Stimulated activated memory B cell treated with anti-CD40 and anti-IgM and Interleukin-4, amounts not matched to agents 10 μg/mL and 1 μg/mL and 100 μg/mL, for 72 hours (primary cell): Measurements from ENCODE around the gene GDF11.

ENCODE experiments used
- ATAC-seq: fragments of 150-1000 bp; cut with Tn5 transposase; 2 replicates; pipeline ENCODE4 v1.10.0; 2021
- H3K27ac Mint-ChIP-seq: one replicate; pipeline ENCODE4 v1.8.0; 2022; ENCODE audit warnings: mild to moderate bottlenecking, mixed read lengths
- H3K27me3 Mint-ChIP-seq: one replicate; pipeline ENCODE4 v1.8.0; 2022; ENCODE audit warnings: mixed read lengths
- H3K36me3 Mint-ChIP-seq: one replicate; pipeline ENCODE4 v1.8.0; 2022; ENCODE audit warnings: mixed read lengths
- H3K4me1 Mint-ChIP-seq: one replicate; pipeline ENCODE4 v1.8.0; 2022; ENCODE audit warnings: mixed read lengths
- H3K4me3 Mint-ChIP-seq: one replicate; pipeline ENCODE4 v1.8.0; 2022; ENCODE audit warnings: mild to moderate bottlenecking, moderate library complexity, mixed read lengths
- H3K9me3 Mint-ChIP-seq: one replicate; pipeline ENCODE4 v1.8.0; 2022; ENCODE audit warnings: mixed read lengths

GDF11 gene

DNA sequence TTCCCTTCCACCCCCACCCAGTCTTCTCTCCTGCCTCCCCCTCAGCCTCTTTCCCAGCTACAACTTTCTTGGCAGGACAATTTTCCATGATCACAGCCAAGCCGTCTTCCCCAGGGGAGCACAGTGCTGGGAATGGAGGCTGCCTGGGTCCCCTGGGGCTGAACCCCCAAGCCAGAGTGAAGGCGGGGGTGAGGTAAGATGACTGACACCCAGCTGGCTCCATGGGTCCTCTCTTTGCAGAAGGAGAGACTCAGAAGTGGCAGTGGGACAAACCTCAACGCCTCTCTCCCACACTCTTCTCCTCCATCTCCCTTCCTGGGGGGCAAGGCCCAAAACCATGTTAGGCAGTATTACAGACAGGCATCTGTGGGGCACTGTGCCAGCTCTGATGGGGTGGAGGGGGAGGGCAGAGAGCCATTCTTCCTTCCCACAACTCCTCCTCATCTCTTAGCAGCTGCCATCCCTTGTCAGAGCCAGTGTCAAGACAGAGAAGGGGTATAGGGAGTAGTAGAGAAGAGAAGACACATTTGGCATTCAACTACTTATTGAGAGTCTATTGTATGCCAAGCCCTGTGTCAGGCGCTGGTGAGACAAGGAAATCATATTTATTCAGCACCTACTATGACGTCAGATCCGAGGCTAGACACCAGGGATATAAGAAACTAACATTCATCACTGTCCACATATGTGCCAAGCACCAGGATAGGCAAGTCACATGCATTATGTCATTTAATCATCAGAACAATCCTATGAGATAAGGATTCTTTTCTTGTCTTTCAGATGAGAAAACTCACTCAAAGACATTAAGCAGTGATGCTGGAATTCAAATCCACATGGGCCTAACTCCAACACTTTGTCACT, 38.8 kb upstream of the GDF11 start:
- H3K9me3 Mint-ChIP-seq: no peaks in the 10 kb centered on the region
- H3K4me3 Mint-ChIP-seq: no peak overlapping the region
- H3K27ac Mint-ChIP-seq: no peak overlapping the region
- peaks cover 18% of the 10 kb centered on the region for H3K27me3 Mint-ChIP-seq
- H3K4me1 Mint-ChIP-seq: peaks cover 22% of the 10 kb centered on the region
- no peaks in the 10 kb centered on the region for H3K36me3 Mint-ChIP-seq
- no peak for ATAC-seq

- Mint-ChIP-seq H3K27me3 (peaks cover 25% of the 10 kb centered on the region), H3K27ac (no peak overlapping the region), H3K9me3 (no peaks in the 10 kb centered on the region), H3K4me3 (no peak overlapping the region), H3K36me3 (no peaks in the 10 kb centered on the region), H3K4me1 (peaks cover 25% of the 10 kb centered on the region)
- no peak for ATAC-seq
These were observed 37.9 kb upstream of the GDF11 start for GRCh38 chr12:55704824-55705718.

- no peaks in the 10 kb centered on the region for H3K36me3 Mint-ChIP-seq
- no peaks in the 10 kb centered on the region for H3K9me3 Mint-ChIP-seq
- no peak overlapping the region for H3K27ac Mint-ChIP-seq
- peaks cover 25% of the 10 kb centered on the region for H3K27me3 Mint-ChIP-seq
- no peak overlapping the region for H3K4me3 Mint-ChIP-seq
- H3K4me1 Mint-ChIP-seq: peaks cover 25% of the 10 kb centered on the region
- no peak for ATAC-seq
These were observed 37.0 kb upstream of the GDF11 start for GRCh38 chr12:55705782-55706402.

DNA sequence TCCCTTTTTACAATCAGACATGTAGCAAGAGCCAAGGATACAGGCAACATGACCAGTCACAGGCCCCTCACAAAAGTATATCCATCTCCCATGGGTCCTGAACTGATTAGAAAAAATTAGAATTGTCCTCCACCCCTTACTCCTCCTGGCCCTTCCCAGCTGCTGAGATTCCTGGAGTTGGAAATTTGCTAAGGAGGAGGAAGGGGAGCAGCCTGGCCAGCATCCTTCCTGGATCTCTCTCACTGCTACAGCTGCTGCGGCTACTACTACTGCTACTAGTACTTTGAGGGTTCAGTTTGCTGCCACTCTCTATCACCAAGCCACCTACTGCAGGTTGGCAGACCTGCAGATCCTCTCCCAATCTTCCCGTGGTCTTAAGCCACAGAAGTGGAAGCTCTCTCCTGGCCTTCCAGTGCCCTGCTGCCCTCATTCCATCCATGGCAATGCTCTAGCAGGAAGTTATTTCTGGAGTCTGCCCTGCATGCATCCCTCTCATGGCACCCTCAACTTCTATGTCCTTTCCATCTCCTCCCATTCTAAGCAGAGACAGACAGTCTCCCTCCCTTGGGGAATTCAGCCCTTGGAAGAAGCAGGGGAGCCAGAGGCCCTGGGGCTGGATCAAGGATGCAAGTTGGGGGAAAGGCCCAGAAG, 36.2 kb upstream of the GDF11 start:
- H3K27me3 Mint-ChIP-seq: peaks cover 25% of the 10 kb centered on the region
- H3K27ac Mint-ChIP-seq: no peak overlapping the region
- peak overlapping the region; percentile 32 for H3K4me3 Mint-ChIP-seq
- peaks cover 25% of the 10 kb centered on the region for H3K4me1 Mint-ChIP-seq
- no peaks in the 10 kb centered on the region for H3K36me3 Mint-ChIP-seq
- no peak for ATAC-seq
- no peaks in the 10 kb centered on the region for H3K9me3 Mint-ChIP-seq

- Mint-ChIP-seq H3K27ac (no peak overlapping the region), H3K4me3 (peak overlapping the region; percentile 32), H3K9me3 (no peaks in the 10 kb centered on the region), H3K36me3 (no peaks in the 10 kb centered on the region), H3K27me3 (peaks cover 25% of the 10 kb centered on the region), H3K4me1 (peaks cover 25% of the 10 kb centered on the region)
- ATAC-seq: no peak
These were observed 35.7 kb upstream of the GDF11 start for GRCh38 chr12:55707219-55707671.

DNA sequence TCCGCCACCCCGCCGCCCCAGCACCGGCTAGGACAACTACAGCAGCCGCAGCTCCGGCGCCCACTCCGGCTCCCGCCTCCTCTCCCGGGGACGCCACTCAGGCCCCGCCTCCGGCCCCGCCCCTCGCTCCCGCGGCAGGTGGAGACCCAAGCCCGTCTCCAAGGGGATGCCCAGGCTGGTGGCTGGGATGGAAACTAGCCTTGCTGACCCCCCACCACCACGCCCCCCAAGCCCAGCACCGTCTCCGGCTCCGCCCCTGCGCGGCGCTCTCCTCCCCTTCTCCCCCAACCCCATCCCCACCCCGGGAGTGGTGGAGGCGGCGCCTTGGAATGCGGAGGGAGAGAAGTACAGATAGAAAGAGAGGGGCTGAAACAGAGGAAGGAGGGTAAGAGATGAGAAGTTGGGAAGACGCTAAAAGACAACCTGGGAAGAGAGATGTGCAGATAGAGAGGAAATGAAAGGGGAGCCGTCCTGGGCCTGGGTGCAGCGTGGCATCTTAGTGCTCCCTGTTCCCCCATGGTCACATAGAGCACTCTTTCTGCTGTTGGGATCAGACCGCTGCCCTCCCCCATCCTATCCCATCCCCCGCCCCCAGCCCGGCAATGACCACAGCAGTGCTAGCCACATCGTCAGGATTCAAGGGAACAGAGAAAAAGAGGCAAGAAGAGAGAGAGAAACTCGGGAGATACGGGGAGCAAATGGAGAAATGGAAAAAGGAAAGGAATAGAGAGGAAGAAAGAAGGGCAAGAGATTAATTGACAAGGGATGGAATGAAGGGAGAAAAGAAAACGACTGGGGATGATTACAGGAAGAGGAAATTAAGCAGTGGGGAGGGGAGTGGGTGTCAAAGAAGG, 34.9 kb upstream of the GDF11 start, which contains the start of gene ITGA7:
Gene ITGA7, minus strand, starts transcription at position 64 of the 854 bp plus-strand sequence. CDS start 222 bp downstream, outside the sequence.
- ATAC-seq: peak; percentile 80
- Mint-ChIP-seq H3K4me1 (peaks cover 25% of the 10 kb centered on the region), H3K36me3 (no peaks in the 10 kb centered on the region), H3K27me3 (peaks cover 25% of the 10 kb centered on the region), H3K9me3 (no peaks in the 10 kb centered on the region), H3K4me3 (peak within 1 kb of the TSS; percentile 78), H3K27ac (peak within 1 kb of the TSS; percentile 3)

- no peaks in the 10 kb centered on the region for H3K36me3 Mint-ChIP-seq
- peaks cover 25% of the 10 kb centered on the region for H3K4me1 Mint-ChIP-seq
- peak overlapping the region; percentile 78 for H3K4me3 Mint-ChIP-seq
- H3K27ac Mint-ChIP-seq: peak overlapping the region; percentile 3
- peaks cover 25% of the 10 kb centered on the region for H3K27me3 Mint-ChIP-seq
- H3K9me3 Mint-ChIP-seq: no peaks in the 10 kb centered on the region
- no peak for ATAC-seq
These were observed 34.2 kb upstream of the GDF11 start for GRCh38 chr12:55708695-55709233.

DNA sequence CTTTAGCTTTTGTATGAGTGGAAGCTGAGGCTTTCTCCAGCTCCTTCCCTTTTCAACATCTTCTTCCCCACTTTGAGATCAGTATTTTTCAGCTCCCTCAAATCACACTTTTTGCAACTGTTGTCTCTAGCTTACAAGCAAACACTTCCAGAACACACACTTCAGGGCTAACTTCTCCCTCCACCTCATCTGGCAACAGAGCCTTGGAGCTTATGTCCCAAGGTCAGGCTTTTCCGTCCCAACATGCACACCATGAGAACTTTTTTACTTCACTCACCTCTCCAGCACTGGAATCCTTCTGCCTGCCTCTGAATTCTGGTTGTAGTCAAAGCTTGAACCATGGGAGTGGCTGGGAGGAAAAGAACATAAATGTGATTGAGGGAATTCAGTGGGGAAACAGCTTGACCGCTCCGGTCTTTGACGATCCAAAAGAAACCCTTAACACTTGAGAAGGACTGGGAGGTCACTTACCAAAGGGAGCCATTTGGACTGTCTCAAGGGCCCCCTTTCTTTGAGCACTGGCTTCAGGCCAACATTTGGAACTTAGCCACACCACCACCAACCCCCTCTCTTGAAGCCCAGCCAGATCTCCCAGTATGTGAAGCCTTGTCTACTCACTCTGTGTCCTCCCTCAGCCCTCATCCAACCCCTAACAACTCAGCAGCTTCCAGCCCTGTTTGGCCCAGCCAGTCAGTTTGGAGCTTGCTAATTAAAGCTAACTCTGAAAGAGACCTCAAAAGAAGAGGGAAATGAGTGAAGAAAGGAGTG, 31.0 kb upstream of the GDF11 start:
- ATAC-seq: no peak
- no peaks in the 10 kb centered on the region for H3K9me3 Mint-ChIP-seq
- H3K36me3 Mint-ChIP-seq: no peaks in the 10 kb centered on the region
- H3K27me3 Mint-ChIP-seq: peaks cover 20% of the 10 kb centered on the region
- no peak overlapping the region for H3K27ac Mint-ChIP-seq
- peaks cover 38% of the 10 kb centered on the region for H3K4me1 Mint-ChIP-seq
- H3K4me3 Mint-ChIP-seq: no peak overlapping the region

GRCh38 chr12:55712700-55713415, 30.1 kb upstream of the GDF11 start:
- no peak for ATAC-seq
- Mint-ChIP-seq H3K4me1 (peaks cover 41% of the 10 kb centered on the region), H3K27me3 (peaks cover 16% of the 10 kb centered on the region), H3K4me3 (no peak overlapping the region), H3K36me3 (no peaks in the 10 kb centered on the region), H3K27ac (no peak overlapping the region), H3K9me3 (no peaks in the 10 kb centered on the region)

DNA sequence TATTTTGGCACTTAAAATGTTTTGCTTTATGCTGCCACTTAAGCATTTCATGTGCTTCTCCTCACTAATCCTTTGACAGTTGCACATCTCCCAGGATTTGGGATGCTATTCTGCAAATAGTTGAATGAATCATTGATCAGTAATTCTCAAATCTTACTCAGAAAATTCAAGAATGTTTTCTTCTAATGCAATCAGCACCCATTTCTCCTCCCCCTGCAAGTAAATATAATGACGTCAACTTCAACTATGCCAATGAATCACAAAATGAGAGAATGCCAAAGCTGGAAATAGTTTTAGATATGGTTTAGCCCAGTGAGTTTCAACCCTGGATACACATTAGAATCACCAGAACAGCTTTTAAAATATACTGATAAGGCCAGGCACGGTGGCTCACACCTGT, 29.2 kb upstream of the GDF11 start:
- Mint-ChIP-seq H3K4me1 (peaks cover 41% of the 10 kb centered on the region), H3K9me3 (no peaks in the 10 kb centered on the region), H3K4me3 (no peak overlapping the region), H3K27ac (no peak overlapping the region), H3K27me3 (peaks cover 7% of the 10 kb centered on the region), H3K36me3 (no peaks in the 10 kb centered on the region)
- ATAC-seq: no peak

- no peaks in the 10 kb centered on the region for H3K9me3 Mint-ChIP-seq
- H3K4me1 Mint-ChIP-seq: peaks cover 38% of the 10 kb centered on the region
- H3K36me3 Mint-ChIP-seq: no peaks in the 10 kb centered on the region
- H3K4me3 Mint-ChIP-seq: peak overlapping the region; percentile 88
- no peak for ATAC-seq
- H3K27me3 Mint-ChIP-seq: no peaks in the 10 kb centered on the region
- peak overlapping the region; percentile 91 for H3K27ac Mint-ChIP-seq
These were observed 27.7 kb upstream of the GDF11 start for GRCh38 chr12:55715169-55715764.

GRCh38 chr12:55715833-55716581, 26.9 kb upstream of the GDF11 start, which contains the start of gene BLOC1S1:
TSS of gene BLOC1S1 (plus strand) at chr12:55716046. CDS start at chr12:55716052, 6 bp downstream.
- H3K27me3 Mint-ChIP-seq: no peaks in the 10 kb centered on the region
- no peaks in the 10 kb centered on the region for H3K9me3 Mint-ChIP-seq
- no peaks in the 10 kb centered on the region for H3K36me3 Mint-ChIP-seq
- peaks cover 38% of the 10 kb centered on the region for H3K4me1 Mint-ChIP-seq
- peak; percentile 97 for ATAC-seq
- H3K27ac Mint-ChIP-seq: peak within 1 kb of the TSS; percentile 91
- peak within 1 kb of the TSS; percentile 88 for H3K4me3 Mint-ChIP-seq
